HG03045 (cell line): ENCODE results near the gene PLBD2.
A peak's percentile ranks its signal among the peaks of the same experiment; 100 is the strongest.

Experiments
- ATAC-seq: cut with Tn5 transposase; IDR thresholded peaks from one replicate; pipeline ENCODE4 v1.9.1; 2021; ENCODE audit warnings: mild to moderate bottlenecking, moderate library complexity; ENCODE audit not compliant: unreplicated experiment

The PLBD2 gene

GRCh38 chr12:113414519-113415038 lies 56.2 kb downstream of the PLBD2 start:
- ATAC-seq, result no peak

GRCh38 chr12:113416091-113416754 lies 57.8 kb downstream of the PLBD2 start:
- ATAC-seq, result no peak

DNA sequence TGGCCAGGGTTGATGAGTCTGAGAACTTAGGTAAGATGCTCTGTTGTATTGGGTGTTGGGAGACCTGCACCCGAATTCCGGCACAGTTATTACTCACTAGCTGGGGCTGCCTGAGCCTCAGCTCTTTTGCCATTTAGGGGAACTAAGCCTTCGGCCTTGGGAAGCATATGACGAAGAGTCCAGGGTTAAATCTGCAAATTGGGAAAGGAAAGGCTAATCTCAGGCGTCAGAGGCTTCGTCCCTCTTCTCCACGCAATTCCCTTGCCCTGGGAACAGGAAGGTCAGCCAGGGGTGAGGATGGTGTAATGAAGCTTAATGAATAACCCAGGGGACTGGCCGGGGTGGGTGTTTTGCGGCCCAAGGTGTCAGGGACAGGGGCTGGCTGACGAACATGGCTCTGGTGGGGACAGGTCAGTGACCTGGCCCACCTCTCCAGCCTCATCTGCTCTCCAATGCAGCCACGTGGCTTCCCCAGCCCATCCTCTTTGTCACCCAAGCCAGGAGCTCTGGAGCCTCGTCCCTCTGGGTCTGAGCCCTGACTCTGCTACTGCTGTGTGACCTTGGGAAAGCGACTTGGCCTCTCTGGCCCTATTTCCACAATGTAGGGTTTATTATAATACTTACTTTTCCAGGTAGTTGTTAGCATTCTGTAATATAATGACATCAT lies 60.0 kb downstream of the PLBD2 start:
- no peak for ATAC-seq

DNA sequence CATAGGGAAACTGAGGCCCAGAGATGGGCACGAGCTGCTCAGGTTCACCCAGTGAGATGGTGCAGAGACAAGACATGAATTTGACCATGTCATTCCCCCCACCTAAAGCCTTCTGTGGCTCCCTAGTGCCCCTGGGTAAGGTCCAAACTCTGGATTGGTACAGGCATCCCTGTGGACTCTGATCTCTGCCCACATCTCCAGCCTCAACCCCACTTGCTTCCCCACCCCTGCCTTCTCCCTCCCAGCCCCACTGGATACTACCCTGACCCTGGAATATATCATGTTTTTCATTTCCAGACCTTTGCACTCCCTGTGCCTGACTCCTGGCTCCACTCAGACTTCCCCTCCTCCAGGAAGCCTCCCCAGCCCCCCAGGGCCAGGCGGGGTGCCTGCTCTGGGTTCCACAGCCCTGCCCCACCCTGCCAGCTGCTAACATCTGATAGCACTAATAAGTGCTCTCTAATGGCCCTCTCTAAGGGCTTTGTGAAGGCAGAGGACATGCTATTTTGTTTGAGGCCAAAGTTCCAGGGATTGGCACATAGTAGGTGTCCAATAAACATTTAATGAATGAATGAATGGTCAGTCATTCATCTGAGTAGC lies 62.7 kb downstream of the PLBD2 start:
- ATAC-seq, result no peak

- ATAC-seq, result peak; percentile 94
These were observed 63.9 kb downstream of the PLBD2 start, which contains the start of gene SDSL for GRCh38 chr12:113422030-113422885. TSS of gene SDSL (plus strand) at chr12:113422380. CDS start at chr12:113427983, 5,603 bp downstream.

DNA sequence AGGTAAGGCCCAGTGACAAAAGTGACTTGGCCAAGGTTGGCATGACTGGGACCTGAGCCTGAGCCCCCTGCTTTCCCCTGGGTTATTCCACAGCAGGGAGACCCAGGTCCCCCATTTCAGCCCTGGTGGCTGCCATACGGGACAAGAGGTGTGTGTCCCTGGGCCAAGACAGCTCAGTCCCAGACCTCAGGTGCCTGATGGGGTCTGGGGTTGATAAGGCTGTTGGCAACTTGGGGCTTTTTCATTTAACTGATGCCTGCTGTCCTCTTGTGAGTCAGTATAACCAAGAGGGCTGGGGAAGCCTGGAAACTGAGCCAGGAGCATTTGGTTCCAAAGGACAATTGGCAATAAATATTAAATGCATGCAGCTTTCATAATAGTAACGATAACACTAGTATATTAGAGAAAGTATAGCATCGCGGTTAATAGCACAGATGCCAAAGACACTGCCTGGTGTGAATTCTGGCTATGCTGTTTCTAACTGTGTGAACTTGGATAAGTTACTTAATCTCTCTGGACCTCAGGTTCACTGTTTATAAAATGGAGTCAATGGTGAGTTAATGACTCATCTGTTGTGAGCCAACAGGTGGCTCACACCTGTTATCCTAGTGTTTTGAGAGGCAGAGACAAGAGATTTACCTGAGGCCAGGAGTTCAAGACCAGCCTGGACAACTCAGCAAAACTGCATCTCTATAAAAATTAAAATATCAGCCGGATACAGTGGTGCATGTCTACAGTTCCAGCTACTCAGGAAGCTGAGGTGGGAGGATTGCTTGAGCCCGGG lies 64.7 kb downstream of the PLBD2 start:
- no peak for ATAC-seq

DNA sequence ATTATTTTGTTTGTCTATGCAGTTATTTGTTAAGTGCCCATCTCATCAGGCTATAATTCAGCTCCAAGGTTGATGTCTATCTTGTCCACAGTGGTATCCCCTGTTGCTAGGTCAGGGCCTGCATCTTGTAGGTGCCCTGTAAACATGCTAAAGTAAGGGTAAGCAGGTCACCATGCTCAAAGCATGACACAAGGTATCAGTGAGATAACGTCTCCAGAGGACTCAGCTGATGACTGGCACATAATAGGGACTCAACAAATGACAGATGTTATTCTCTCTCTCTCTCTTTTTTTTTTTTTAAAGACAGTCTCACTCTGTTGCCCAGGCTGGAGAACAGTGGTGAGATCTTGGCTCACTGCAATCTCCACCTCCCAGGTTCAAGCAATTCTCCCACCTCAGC lies 66.1 kb downstream of the PLBD2 start:
- no peak for ATAC-seq

DNA sequence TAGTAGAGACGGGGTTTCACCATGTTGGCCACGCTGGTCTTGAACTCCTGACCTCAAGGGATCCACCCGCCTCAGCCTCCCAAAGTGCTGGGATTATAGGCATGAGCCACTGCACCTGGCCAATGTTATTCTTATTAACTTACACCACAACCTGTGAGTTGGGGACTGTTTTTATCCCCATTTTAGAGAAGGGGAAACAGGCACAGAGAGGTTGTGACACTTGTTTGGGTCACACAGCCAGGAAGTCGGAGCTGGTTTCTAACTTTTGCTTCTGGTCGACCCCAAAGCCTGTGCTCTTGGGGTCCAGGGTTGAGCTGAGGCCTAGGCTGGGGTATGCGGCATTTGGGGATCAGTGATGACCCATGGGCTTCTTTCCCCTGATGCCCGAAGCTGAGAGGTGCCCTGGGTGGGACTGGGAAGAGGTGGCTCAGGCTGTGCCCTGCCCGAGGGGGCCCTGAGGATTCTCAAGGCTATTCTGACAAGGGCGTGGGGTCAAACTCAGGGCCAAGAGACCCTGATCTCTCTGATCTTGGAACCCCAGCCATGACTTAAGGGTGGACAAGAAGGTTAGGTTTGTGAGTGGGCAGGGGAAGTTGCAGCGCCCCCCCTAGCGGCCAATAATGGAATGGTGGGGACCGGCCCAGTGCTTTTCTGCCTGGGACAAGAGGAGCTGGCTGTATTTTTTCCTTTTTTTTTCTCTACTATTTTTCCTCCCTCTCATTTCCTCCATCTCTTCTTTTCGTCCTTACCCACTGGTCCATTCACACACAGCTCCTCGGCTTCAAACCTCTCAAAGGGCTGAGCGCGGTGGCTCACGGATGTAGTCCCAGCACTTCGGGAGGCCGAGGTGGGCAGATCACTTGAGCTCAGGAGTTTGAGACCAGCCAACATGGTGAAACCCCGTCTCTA lies 66.8 kb downstream of the PLBD2 start:
- no peak for ATAC-seq

DNA sequence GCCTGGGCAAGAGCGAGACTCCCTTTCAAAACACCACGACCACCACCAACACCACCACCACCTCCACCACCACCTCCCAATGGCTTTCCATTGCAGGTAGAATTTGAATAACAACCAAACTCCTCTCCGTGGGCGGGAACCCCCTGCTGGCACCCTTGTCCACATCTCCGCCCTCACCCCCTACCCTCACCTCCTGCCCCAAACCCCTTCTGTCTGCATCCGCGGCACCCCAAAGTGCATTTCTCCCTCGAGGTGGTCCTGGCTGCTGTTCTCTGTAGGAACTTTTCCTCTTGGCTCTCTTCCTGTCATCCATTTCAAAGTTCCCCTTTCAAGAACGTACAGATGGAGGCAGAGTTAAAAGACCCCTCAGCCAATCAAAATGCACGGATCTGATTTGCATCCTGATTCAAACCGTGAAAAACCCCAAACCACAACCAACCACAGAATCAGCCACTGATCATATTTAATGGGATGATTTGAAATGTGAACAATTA lies 67.6 kb downstream of the PLBD2 start:
- no peak for ATAC-seq

DNA sequence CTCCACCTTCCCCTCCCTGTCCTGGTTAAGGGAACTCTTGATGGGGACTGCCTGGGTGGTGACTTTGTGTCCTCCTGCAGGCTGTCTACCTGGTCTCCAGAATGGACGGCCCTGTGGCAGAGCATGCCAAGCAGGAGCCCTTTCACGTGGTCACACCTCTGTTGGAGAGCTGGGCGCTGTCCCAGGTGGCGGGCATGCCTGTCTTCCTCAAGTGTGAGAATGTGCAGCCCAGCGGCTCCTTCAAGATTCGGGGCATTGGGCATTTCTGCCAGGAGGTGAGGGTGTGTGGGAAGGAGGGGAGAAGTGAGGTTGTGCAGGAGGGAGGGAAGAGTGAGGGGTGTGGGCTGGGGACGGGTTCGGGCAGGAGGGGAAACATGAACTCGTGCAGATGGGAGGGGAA lies 69.5 kb downstream of the PLBD2 start:
- ATAC-seq, result no peak

DNA sequence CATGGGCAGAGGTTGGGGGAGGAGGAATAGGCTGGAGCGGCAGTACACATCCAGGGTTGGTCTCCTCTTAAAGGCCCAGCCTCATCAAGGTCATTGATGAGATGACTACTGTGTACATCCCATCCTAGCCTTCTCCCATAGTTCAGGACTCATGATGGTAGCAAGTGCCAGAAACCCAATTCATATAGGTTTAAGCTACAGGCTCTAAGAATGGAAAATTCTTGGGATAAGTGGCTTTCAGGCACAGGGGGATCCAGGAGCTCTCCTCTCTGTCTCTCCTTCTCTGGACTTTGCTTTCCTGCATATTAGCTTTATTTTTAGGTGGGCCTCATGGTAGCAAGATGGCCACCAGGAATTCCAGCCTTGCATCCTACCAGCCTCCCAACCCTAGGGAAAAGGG lies 70.1 kb downstream of the PLBD2 start:
- no peak for ATAC-seq

DNA sequence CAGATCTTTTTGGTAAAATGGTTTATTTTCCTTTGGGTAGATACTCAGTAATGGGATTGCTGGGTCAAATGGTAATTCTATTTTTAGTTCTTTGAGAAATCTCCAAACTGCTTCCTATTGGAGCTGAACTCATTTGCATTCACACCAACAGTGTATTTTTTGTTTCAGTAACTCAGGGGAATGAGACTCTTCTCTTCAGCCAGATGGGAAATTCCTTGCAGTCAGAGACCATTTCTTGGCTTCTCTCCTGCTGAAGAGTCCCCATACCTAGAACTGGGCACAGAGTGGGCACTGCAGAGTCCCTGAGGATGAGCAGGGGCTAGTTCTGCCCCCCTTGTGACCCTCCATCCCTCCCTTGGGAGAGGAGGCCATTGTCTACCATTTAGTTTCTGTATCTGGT lies 74.6 kb downstream of the PLBD2 start:
- ATAC-seq, result no peak

DNA sequence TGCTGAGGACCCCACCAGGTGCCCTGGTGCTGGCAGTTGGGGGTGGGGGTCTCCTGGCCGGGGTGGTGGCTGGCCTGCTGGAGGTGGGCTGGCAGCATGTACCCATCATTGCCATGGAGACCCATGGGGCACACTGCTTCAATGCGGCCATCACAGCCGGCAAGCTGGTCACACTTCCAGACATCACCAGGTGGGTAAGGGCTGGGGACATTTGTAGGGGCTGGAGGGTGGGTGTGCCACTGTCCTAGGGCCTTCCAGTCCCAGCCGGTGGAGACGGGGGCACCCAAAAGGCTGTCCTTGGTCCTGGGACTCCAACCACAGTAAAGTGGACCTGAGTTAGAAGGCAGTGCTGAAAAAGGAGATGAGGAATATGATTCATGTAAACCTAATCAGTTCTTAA lies 77.0 kb downstream of the PLBD2 start:
- ATAC-seq, result no peak

- ATAC-seq, result no peak
These were observed 78.2 kb downstream of the PLBD2 start for GRCh38 chr12:113436586-113436985.

DNA sequence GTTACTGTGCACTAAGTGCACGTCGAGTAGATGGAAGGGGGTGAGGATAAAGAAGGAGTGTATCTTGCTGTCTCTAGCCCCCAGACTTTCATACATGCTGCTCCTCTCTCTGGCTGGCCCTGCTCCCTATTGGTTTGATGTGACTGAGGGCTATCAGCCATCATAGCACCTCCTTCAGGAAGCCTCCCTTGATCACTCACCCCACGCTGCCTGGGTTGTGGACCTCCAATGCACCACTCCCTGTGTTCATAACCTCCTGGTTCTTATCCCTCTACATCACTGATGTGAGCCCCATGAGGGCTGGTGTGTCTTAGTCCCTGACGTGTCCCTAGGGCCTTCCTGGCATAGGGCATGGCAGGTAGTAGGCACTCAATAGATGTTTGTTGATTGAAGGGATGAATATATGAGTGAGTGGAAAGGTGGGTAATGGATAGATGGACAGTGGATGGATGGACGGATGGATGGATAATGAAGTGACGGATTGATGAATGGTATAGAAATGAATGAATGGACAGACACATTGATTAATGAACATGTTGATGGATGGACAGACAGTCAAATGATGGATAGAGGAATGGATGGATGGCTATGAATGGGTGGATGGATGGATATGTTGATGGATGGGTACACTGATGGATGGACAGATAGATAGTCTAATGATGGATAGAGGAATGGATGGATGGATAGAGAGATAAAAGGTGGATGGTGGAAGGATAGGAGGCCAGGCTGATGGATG lies 78.8 kb downstream of the PLBD2 start:
- ATAC-seq, result no peak

- ATAC-seq, result no peak
These were observed 79.3 kb downstream of the PLBD2 start for GRCh38 chr12:113437729-113438100.

DNA sequence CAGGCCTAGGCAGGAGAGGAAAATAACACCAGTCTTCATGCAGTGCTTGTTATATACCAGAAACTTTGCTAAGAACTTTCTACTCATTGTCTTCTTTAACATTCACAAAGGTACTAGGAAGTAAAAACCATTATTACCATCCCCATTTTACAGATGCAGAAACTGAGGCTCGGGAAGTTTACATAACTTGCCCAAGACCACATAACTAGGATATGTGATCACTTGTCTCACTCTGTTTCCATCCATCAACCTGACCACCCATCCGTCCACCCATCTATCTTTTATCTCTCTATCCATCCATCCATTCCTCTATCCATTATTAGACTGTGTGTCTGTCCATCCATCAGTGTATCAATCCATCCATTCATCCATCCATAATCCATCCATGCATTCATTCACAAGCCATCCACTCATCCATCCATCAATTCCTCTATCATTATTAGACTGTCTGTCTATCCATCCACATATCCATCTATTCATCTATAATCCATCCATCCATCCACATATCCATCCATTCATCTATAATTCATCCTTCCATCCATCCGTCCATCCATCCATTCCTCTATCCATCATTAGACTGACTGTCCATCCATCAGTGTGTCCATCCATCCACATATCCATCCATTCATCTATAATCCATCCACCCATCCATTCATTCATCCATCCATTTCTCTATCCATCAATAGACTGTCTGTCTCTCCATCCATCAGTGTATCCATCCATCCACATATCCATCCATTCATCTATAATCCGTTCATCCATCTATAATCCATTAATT lies 80.3 kb downstream of the PLBD2 start:
- ATAC-seq, result no peak

DNA sequence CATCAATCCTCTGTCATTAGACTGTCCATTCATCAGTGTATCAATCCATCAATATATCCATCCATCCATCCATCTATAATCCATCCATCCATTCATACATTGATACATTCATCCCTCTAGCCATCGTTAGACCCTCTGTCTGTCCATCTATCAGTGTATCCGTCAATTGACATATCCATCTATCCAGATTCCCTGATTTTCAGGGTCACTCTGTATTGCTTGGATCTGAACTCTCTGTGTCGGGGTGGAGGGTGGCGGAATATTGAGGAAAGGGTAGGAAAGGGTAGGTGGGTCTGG lies 80.9 kb downstream of the PLBD2 start:
- no peak for ATAC-seq
